IMR-90 (cell line): ENCODE measurements around the gene MMEL1.

ENCODE experiments used
- BHLHE40 ChIP-seq: fragments of 150-350 bp; IDR thresholded peaks from 2 replicates; pipeline ENCODE4 v1.6.1; 2016; ENCODE audit warnings: mild to moderate bottlenecking, low read depth, low read length
- CEBPB ChIP-seq: IDR thresholded peaks from 2 replicates; pipeline ENCODE4 v1.6.1; 2012; ENCODE audit warnings: low read depth, low read length, improper control_type of control experiment
- CTCF ChIP-seq: conservative IDR thresholded peaks from 2 replicates; pipeline ENCODE4 v1.5.1; 2012; ENCODE audit warnings: mild to moderate bottlenecking, low read depth, low read length, improper control_type of control experiment
- ELK1 ChIP-seq: fragments of 150-350 bp; IDR thresholded peaks from 2 replicates; pipeline ENCODE4 v1.6.1; 2016; ENCODE audit warnings: low read depth, mild to moderate bottlenecking, low read length, moderate library complexity, borderline replicate concordance
- MAFK ChIP-seq: IDR thresholded peaks from 2 replicates; pipeline ENCODE4 v1.6.1; 2012; ENCODE audit warnings: low read depth, low read length, improper control_type of control experiment
- MAZ ChIP-seq: IDR thresholded peaks from 2 replicates; pipeline ENCODE4 v1.6.1; 2012; ENCODE audit warnings: low read depth, mild to moderate bottlenecking, low read length, improper control_type of control experiment, moderate library complexity, borderline replicate concordance
- POLR2A ChIP-seq: IDR thresholded peaks from 2 replicates; pipeline ENCODE4 v1.6.1; 2012; ENCODE audit warnings: mild to moderate bottlenecking, low read depth, low read length
- RAD21 ChIP-seq: IDR thresholded peaks from 2 replicates; pipeline ENCODE4 v1.6.1; 2012; ENCODE audit warnings: low read length, improper control_type of control experiment
- RCOR1 ChIP-seq: IDR thresholded peaks from 2 replicates; pipeline ENCODE4 v1.6.1; 2012; ENCODE audit warnings: mild to moderate bottlenecking, low read length, improper control_type of control experiment; ENCODE audit not compliant: insufficient replicate concordance
- RFX5 ChIP-seq: IDR thresholded peaks from 2 replicates; pipeline ENCODE4 v1.8.0; 2012; ENCODE audit warnings: low read depth, mild to moderate bottlenecking, low read length, moderate library complexity
- SMC3 ChIP-seq: fragments of 150-350 bp; IDR thresholded peaks from 2 replicates; pipeline ENCODE4 v1.6.1; 2016; ENCODE audit warnings: low read depth, mild to moderate bottlenecking, antibody characterized with exemption, low read length, moderate library complexity

GRCh38 chr1:2583331-2583791, 49.5 kb downstream of the MMEL1 start:
- TF ChIP-seq CTCF: no peak
- TF ChIP-seq POLR2A: no peak
- no peak for TF ChIP-seq RAD21
- no peak for TF ChIP-seq BHLHE40
- no peak for TF ChIP-seq SMC3
- TF ChIP-seq MAFK: no peak
- no peak for TF ChIP-seq CEBPB
- no peak for TF ChIP-seq RCOR1
- no peak for TF ChIP-seq ELK1
- TF ChIP-seq RFX5: no peak
- TF ChIP-seq MAZ: no peak
